AG09319 (cell line): ENCODE data around the gene MYMK.

Experiments used
- DNase-seq: peaks from one replicate; pipeline ENCODE4 v3.0.0-alpha.2; 2010; ENCODE audit warnings: low read depth; ENCODE audit errors: extremely low read depth
- CTCF ChIP-seq: IDR thresholded peaks from 2 replicates; pipeline ENCODE4 v1.5.1; 2011; ENCODE audit warnings: low read depth, mild to moderate bottlenecking, inconsistent platforms, low read length, moderate library complexity

MYMK gene

GRCh38 chr9:133473743-133474142 lies 51.0 kb downstream of the MYMK start:
- no peak for DNase-seq
- no peak for TF ChIP-seq CTCF

GRCh38 chr9:133472753-133473378 lies 51.9 kb downstream of the MYMK start:
- TF ChIP-seq CTCF, result no peak
- no peak for DNase-seq

- TF ChIP-seq CTCF, result no peak
- DNase-seq, result no peak
Observed at GRCh38 chr9:133472277-133472645, 52.5 kb downstream of the MYMK start.

- TF ChIP-seq CTCF, result no peak
- no peak for DNase-seq
Observed at GRCh38 chr9:133471551-133472276, 53.0 kb downstream of the MYMK start.

GRCh38 chr9:133470988-133471387 lies 53.8 kb downstream of the MYMK start:
- no peak for DNase-seq
- no peak for TF ChIP-seq CTCF

GRCh38 chr9:133470427-133470924 lies 54.3 kb downstream of the MYMK start:
- TF ChIP-seq CTCF, result no peak
- no peak for DNase-seq

GRCh38 chr9:133468777-133469421 lies 55.9 kb downstream of the MYMK start:
- DNase-seq, result no peak
- TF ChIP-seq CTCF, result no peak
